Central memory CD8-positive, alpha-beta T cell (primary cell): ENCODE measurements around the gene JCHAIN.
"Not testable (repeated sequence)": the region's sequence is repeated elsewhere in the genome, so short reads cannot be mapped to it uniquely, and the experiment has no call there.

ENCODE experiments used
- ATAC-seq: fragments of 150-1000 bp; cut with Tn5 transposase; replicated peaks from 2 replicates; pipeline ENCODE4 v1.10.0; 2022; ENCODE audit warnings: mild to moderate bottlenecking, moderate FRiP score, moderate number of reproducible peaks; ENCODE audit not compliant: poor library complexity, severe bottlenecking; ENCODE audit errors: extremely low read depth
- DNase-seq, 2 donors: peaks; one replicate each; pipeline ENCODE4 v3.0.0; 2021; ENCODE audit warnings: low spot score in 2 of 2
- H3K27ac Mint-ChIP-seq: one replicate; pipeline ENCODE4 v1.8.0; 2022; ENCODE audit warnings: low read depth, mild to moderate bottlenecking, moderate library complexity, mixed read lengths
- H3K27me3 Mint-ChIP-seq: one replicate; pipeline ENCODE4 v1.8.0; 2022; ENCODE audit warnings: mixed read lengths
- H3K36me3 Mint-ChIP-seq: one replicate; pipeline ENCODE4 v1.8.0; 2022; ENCODE audit warnings: mild to moderate bottlenecking, moderate library complexity, mixed read lengths; ENCODE audit not compliant: insufficient read depth
- H3K4me1 Mint-ChIP-seq: one replicate; pipeline ENCODE4 v1.8.0; 2022; ENCODE audit warnings: mixed read lengths
- H3K4me3 Mint-ChIP-seq: one replicate; pipeline ENCODE4 v1.8.0; 2022; ENCODE audit warnings: mild to moderate bottlenecking, moderate library complexity, mixed read lengths
- H3K9me3 Mint-ChIP-seq: one replicate; pipeline ENCODE4 v1.8.0; 2022; ENCODE audit warnings: mixed read lengths

JCHAIN gene

GRCh38 chr4:70681704-70682103, 15.4 kb upstream of the JCHAIN start:
- no peak overlapping the region for H3K27ac Mint-ChIP-seq
- no peaks in the 10 kb centered on the region for H3K27me3 Mint-ChIP-seq
- ATAC-seq (no peak), DNase-seq (no peak)
- H3K9me3 Mint-ChIP-seq: no peaks in the 10 kb centered on the region
- no peaks in the 10 kb centered on the region for H3K36me3 Mint-ChIP-seq
- no peak overlapping the region for H3K4me3 Mint-ChIP-seq
- no peaks in the 10 kb centered on the region for H3K4me1 Mint-ChIP-seq

DNA sequence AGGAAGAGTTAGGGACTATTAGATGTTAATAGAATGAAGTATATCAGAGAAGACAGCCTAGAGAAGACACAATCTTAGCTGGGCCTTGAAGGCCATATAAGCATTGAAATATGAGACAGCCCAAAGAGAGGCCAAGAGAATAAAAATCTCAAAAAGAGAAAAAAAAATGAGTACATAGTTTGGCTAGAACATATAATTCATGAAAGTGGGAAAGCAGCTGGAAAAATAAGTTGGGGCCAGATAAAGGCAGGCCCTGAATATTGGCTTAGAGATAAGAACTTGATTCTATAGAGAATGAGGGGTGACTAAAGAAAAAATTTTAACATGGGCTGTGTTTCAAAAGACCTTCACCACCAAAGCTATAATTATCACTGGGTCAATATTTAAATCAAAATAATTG, 14.6 kb upstream of the JCHAIN start:
- no peak for DNase-seq
- no peaks in the 10 kb centered on the region for H3K9me3 Mint-ChIP-seq
- H3K4me3 Mint-ChIP-seq: no peak overlapping the region
- no peak for ATAC-seq
- H3K36me3 Mint-ChIP-seq: no peaks in the 10 kb centered on the region
- no peaks in the 10 kb centered on the region for H3K4me1 Mint-ChIP-seq
- H3K27me3 Mint-ChIP-seq: no peaks in the 10 kb centered on the region
- no peak overlapping the region for H3K27ac Mint-ChIP-seq

DNA sequence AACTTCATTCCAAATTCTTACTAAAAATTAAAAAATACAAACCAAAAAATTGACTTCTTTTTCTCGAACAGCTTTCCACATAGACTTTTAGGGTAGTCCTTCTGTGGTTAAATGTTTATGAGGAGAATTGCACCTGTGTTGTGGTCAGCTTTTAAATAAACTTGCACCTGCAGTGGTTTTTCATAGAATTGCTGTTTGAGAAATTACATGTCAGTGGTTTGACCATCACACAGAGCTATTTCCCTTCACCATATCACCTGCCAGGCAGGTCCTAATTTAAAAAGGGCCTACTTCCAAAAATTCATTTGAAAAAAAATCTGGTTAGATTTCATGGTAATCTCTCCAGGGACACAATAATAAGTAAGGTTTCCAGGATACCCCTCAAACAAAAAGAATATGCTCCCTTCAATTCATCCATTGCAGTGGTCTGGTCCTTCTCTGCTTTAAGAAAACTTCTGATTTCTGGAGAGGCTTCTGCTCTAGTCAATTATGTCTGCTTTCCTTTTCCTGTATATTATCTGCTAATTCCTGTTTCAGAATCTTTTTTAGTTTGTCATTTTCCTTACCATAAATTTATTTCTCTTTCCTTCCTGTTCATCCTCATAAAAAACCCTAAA, 12.2 kb upstream of the JCHAIN start:
- DNase-seq (no peak), ATAC-seq (no peak)
- H3K9me3 Mint-ChIP-seq: no peaks in the 10 kb centered on the region
- H3K27ac Mint-ChIP-seq: no peak overlapping the region
- peaks cover 6% of the 10 kb centered on the region for H3K27me3 Mint-ChIP-seq
- no peaks in the 10 kb centered on the region for H3K36me3 Mint-ChIP-seq
- H3K4me3 Mint-ChIP-seq: no peak overlapping the region
- no peaks in the 10 kb centered on the region for H3K4me1 Mint-ChIP-seq

DNA sequence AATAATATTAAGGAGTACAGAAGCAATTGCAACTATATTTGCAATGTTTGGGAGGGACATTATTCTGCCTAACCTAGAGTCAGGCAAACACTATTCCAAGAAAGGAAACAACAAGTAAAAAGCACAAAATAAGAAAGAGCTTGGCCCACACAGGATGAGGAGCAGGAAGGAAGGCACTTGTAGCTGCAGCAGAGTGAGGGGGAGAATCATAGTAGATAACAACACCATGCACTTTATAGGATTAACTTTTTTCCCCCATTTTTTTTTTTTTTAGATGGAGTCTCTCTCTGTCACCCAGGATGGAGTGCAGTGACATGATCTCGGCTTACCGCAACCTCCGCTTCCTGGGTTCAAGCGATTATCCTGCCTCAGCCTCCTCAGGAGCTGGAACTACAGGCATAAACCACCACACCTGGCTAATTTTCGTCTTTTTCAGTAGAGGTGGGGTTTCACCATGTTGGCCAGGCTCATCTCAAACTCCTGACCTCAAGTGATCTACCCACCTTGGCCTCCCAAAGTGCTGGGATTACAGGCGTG, 10.3 kb upstream of the JCHAIN start:
- H3K4me1 Mint-ChIP-seq: no peaks in the 10 kb centered on the region
- H3K9me3 Mint-ChIP-seq: no peaks in the 10 kb centered on the region
- DNase-seq (no peak), ATAC-seq (no peak)
- H3K4me3 Mint-ChIP-seq: no peak overlapping the region
- no peak overlapping the region for H3K27ac Mint-ChIP-seq
- H3K36me3 Mint-ChIP-seq: no peaks in the 10 kb centered on the region
- peaks cover 11% of the 10 kb centered on the region for H3K27me3 Mint-ChIP-seq

GRCh38 chr4:70674731-70675130, 8.4 kb upstream of the JCHAIN start:
- Mint-ChIP-seq H3K27ac (no peak overlapping the region), H3K36me3 (no peaks in the 10 kb centered on the region), H3K4me3 (no peak overlapping the region), H3K4me1 (no peaks in the 10 kb centered on the region), H3K9me3 (no peaks in the 10 kb centered on the region), H3K27me3 (peaks cover 29% of the 10 kb centered on the region)
- ATAC-seq (no peak), DNase-seq (no peak)

DNA sequence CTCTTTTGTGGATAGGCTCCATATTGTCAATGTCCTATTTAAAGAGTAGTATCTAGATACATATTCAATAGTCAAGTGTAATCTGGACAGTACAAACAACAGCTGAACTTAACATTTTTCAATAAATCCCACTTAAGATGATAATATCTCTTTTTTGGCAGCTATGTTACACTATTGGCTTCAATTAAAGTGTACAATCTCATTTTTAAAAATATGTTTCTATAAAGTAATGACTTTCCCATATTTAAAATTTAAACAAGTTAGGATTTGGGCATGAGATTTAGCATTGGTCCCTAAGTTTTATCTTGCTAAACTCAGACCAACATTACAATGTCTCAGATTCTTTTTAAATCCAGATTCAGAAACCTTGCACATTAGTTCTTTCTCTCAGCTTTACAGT, 7.9 kb upstream of the JCHAIN start:
- H3K36me3 Mint-ChIP-seq: no peaks in the 10 kb centered on the region
- H3K4me1 Mint-ChIP-seq: no peaks in the 10 kb centered on the region
- H3K27me3 Mint-ChIP-seq: peaks cover 30% of the 10 kb centered on the region
- H3K9me3 Mint-ChIP-seq: no peaks in the 10 kb centered on the region
- no peak overlapping the region for H3K27ac Mint-ChIP-seq
- DNase-seq: no peak
- ATAC-seq: no peak
- H3K4me3 Mint-ChIP-seq: no peak overlapping the region

GRCh38 chr4:70671091-70671490, 4.8 kb upstream of the JCHAIN start:
- DNase-seq (no peak), ATAC-seq (no peak)
- Mint-ChIP-seq H3K4me1 (no peaks in the 10 kb centered on the region), H3K27me3 (peaks cover 30% of the 10 kb centered on the region), H3K4me3 (no peak overlapping the region), H3K36me3 (no peaks in the 10 kb centered on the region), H3K9me3 (no peaks in the 10 kb centered on the region), H3K27ac (no peak overlapping the region)

- no peaks in the 10 kb centered on the region for H3K9me3 Mint-ChIP-seq
- no peak overlapping the region for H3K4me3 Mint-ChIP-seq
- no peaks in the 10 kb centered on the region for H3K4me1 Mint-ChIP-seq
- H3K36me3 Mint-ChIP-seq: no peaks in the 10 kb centered on the region
- H3K27me3 Mint-ChIP-seq: peaks cover 30% of the 10 kb centered on the region
- no peak overlapping the region for H3K27ac Mint-ChIP-seq
- DNase-seq (no peak), ATAC-seq (no peak)
Measured at GRCh38 chr4:70670332-70671014, 4.2 kb upstream of the JCHAIN start.

- no peak overlapping the region for H3K27ac Mint-ChIP-seq
- no peaks in the 10 kb centered on the region for H3K4me1 Mint-ChIP-seq
- peaks cover 19% of the 10 kb centered on the region for H3K27me3 Mint-ChIP-seq
- no peak for DNase-seq
- no peaks in the 10 kb centered on the region for H3K36me3 Mint-ChIP-seq
- no peak overlapping the region for H3K4me3 Mint-ChIP-seq
- ATAC-seq: no peak
- no peaks in the 10 kb centered on the region for H3K9me3 Mint-ChIP-seq
Measured at GRCh38 chr4:70667740-70668535, 1.6 kb upstream of the JCHAIN start.

GRCh38 chr4:70661309-70661922, 4.9 kb downstream of the JCHAIN start:
- H3K9me3 Mint-ChIP-seq, H3K36me3 Mint-ChIP-seq, H3K4me3 Mint-ChIP-seq, H3K4me1 Mint-ChIP-seq, DNase-seq, H3K27ac Mint-ChIP-seq, ATAC-seq: not testable (repeated sequence)
- H3K27me3 Mint-ChIP-seq: peaks cover 15% of the 10 kb centered on the region

- Mint-ChIP-seq H3K36me3 (no peaks in the 10 kb centered on the region), H3K27me3 (peaks cover 15% of the 10 kb centered on the region), H3K4me1 (no peaks in the 10 kb centered on the region), H3K4me3 (no peak overlapping the region), H3K9me3 (no peaks in the 10 kb centered on the region), H3K27ac (no peak overlapping the region)
- ATAC-seq (no peak), DNase-seq (no peak)
Measured at GRCh38 chr4:70660106-70660505, 6.2 kb downstream of the JCHAIN start.

GRCh38 chr4:70658418-70658817, 7.9 kb downstream of the JCHAIN start:
- no peaks in the 10 kb centered on the region for H3K9me3 Mint-ChIP-seq
- H3K4me3 Mint-ChIP-seq: no peak overlapping the region
- H3K27ac Mint-ChIP-seq: no peak overlapping the region
- ATAC-seq (no peak), DNase-seq (no peak)
- H3K27me3 Mint-ChIP-seq: peaks cover 24% of the 10 kb centered on the region
- H3K4me1 Mint-ChIP-seq: no peaks in the 10 kb centered on the region
- H3K36me3 Mint-ChIP-seq: no peaks in the 10 kb centered on the region
